Left lobe of liver (tissue), 2 donors: ENCODE results near the gene CCKAR. TPM values are rescaled to one million over a fixed set of nuclear protein-coding genes. Genes with fewer than 3 reads are reported as not detected.
"Not testable (repeated sequence)": the region's sequence is repeated elsewhere in the genome, so short reads cannot be mapped to it uniquely, and the experiment has no call there.

Experiments used
- ATAC-seq: fragments of 200-7000 bp; cut with Tn5 transposase; one replicate; pipeline ENCODE4 v1.9.1; 2020; ENCODE audit warnings: mild to moderate bottlenecking, moderate library complexity
- DNase-seq: peaks from one replicate; pipeline ENCODE4 v3.0.0-alpha.2; 2020; ENCODE audit warnings: low spot score
- total RNA-seq: library from RNA; stranded (reverse); gene quantifications from one replicate; pipeline ENCODE4 v1.2.1, GENCODE V29; 2021
- donor health status: DM: no; HTN: no; CAD: no; lungs with moderate emphysema.
- donor health status: DM: no; HTN: yes; CAD: no.

CCKAR gene, protein sequence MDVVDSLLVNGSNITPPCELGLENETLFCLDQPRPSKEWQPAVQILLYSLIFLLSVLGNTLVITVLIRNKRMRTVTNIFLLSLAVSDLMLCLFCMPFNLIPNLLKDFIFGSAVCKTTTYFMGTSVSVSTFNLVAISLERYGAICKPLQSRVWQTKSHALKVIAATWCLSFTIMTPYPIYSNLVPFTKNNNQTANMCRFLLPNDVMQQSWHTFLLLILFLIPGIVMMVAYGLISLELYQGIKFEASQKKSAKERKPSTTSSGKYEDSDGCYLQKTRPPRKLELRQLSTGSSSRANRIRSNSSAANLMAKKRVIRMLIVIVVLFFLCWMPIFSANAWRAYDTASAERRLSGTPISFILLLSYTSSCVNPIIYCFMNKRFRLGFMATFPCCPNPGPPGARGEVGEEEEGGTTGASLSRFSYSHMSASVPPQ
- total RNA-seq = not detected

GRCh38 chr4:26490111-26490959, at the start of gene CCKAR:
CCKAR (minus strand) TSS chr4:26490484; CDS start chr4:26490267, 217 bp downstream.
- ATAC-seq = no peak
- no peak for DNase-seq

- ATAC-seq = no peak
These were observed 43.4 kb upstream of the CCKAR start for GRCh38 chr4:26533685-26534084.

DNA sequence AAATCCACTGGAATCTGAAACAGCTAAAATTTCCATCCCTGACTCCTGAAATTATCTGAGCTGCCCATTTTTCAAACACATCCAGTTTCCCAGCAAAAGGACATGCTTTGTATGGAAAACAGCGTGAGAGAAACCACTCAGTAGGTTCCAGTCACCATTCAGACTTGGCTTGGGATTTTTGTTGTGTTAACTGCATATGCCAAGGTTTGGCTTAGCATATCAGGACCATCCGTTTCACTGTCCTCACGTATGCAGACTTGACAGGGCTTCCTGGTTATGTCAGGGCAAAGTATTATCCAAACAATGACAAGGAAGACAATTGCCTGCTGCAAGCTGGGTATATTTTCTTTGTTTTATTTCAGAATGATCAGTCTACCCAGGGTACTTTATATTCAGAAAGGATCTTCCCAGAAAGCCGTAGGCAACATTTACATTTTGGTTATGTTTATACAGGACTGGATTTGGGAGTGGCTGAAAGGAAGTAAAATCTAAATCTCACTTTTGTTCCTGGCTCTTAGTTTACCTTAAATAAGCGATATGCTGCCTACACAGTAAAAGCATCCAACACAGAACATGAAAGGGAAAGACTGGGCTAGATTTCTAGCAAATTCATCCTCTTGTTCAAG, 41.3 kb upstream of the CCKAR start:
- DNase-seq = no peak
- ATAC-seq = no peak

More at GRCh38 chr4:26533685-26534084, 43.4 kb upstream of the CCKAR start:
- no peak for DNase-seq

DNA sequence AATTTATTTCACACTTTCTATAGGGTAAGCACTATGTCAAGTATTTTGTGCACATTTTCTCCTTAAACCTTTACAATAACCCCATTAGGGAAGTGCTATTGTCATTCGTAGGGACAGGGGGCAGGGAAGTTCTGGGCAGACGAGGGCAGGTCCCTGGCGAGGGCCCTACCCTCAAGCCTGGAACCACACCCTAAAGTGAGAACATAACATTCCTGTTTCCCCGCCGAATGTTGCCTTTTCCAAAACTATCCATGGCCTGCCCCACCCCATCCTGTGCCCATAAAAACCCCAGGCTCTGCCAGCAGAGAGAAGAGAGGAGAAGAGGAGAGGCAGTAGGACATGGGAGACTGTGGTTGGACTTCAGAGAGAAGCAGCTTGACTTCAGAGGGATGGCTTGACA, 39.8 kb upstream of the CCKAR start:
- no peak for ATAC-seq
- no peak for DNase-seq

DNA sequence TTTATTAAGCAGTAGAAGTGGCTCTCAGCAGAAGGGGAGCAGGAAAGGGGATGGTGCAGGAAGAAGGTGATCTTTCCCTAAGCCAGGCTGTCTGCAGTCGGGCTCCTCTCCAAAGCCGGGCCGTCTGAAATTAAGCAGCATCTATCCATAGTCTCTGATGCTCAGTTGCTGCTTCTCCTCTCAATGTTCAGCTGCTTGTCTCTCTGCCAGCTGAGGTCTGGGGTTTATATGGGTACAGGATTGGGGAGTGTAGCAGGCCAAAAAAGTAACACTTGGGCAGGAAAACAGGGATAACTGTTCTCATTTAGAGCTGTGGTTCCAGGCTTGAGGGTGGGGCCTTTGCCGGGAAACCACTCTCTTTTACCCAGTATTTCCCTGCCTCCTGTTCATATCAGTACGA, 39.2 kb upstream of the CCKAR start:
- DNase-seq (no peak), ATAC-seq (no peak)

- ATAC-seq (no peak), DNase-seq (no peak)
These were observed 35.5 kb upstream of the CCKAR start for GRCh38 chr4:26525771-26526150.

DNA sequence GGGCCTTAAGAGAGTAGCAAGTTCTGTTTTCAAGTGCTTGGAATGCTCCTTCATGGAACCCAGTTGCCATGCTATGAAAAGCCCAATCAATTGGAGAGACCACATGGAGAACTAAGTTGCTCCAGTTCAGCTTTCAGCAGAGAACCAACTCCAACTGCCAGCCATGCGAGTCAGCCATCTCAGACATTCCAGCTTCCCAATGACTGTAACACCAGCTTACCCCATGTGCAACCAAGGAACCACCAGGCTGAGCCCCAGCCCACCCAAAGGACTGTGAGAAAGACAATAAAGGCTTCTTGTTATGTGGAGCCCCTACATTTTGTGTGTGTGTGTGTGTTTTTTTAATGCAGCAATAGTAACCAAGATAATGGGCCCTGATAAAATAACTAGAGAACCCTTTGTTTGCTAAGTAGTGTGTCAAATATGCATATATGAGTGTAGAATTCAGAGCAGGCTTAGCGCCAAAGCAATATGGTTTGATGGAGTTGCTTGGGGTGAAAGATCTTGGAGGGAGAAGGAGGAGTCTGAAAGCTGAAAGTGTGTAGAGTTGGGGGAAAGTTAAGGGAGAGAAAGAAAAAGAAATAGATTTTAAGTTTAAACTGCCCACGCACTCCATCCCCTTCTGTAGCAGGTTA, 35.0 kb upstream of the CCKAR start:
- ATAC-seq = no peak
- no peak for DNase-seq

DNA sequence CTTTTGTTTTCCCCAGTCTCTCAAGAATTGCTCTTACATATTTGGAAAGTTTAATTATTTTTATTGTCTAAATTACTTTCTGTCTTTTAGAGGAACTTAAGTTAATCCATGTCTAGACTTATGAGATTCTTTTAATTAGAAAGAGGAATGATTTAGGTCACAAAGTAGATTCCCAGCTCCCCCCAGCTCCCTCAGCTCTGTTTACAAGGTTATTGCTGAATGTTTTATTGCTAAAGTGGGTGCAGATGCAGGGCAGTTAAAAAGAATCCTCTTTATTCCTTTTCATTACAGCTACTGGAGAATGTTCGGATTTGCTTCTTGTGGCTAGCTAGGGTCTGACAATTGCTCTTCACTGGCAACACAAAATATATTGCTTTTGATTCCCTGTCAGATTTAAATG, 33.7 kb upstream of the CCKAR start:
- no peak for DNase-seq
- ATAC-seq = no peak

GRCh38 chr4:26522478-26522877, 32.2 kb upstream of the CCKAR start:
- ATAC-seq = no peak
- no peak for DNase-seq

DNA sequence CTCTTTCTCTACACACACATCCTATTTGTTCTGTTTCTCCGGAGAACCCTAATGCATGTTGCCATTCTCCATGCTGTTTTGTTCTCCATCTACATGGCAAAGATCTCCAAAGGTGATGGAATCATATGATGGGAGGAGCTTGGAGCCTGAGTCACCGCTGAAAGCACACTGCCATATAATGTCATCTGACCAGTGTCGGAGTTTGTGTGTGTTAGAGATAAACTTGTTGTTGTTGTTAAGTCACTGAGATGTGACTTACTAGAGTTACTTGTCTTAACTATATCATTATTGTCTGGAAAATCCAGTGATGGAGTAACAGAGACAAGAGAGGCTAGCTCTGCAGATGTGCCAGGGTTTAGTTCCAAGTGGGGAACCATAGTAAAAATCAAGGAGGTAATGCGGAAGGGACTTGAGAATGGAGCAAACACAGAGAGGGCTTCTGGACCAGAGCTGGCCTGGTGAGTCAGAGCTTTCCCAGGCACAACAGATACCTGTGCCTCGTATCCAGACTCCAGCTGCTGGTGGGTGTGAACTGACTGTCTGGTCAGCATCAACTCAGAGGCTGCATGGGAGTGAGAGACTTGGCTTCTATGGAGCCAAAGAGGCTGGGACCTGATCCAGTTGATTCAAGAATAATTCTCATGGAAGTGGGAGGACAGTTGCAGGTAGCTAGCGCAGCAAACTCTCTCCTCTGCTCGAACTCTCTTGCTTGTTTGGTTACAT, 30.6 kb upstream of the CCKAR start:
- no peak for DNase-seq
- ATAC-seq = no peak

GRCh38 chr4:26515936-26516335, 25.7 kb upstream of the CCKAR start:
- ATAC-seq (no peak), DNase-seq (no peak)

DNA sequence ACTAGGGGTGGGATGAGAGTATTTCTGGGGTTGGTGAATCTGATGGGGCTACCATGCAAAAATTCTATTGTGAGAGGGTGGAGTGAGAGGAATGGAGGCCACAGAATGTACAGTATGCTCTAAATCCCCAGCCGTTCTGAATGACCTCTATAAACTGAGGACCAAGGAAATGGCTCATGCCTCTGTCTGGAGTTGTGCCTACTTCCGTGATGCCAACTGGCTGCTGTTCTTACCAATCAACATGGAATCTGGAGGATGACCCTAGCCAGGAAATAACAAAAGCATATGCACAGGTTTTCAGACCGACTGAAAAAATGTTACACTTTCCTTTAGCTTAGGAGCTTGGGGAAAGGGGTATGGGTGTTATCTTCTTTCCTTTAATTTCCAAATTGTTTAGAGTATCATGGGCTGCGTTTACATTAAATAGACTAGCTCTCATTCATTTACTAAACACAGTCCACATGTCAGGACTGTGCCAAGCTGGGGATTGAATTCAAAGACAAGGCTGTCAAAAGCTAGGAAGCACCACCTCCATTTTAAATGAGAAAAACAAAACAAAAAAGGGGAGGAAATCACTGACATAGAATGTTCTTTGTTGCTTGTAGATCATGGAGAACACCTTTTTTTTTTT, 20.2 kb upstream of the CCKAR start:
- DNase-seq = no peak
- no peak for ATAC-seq

GRCh38 chr4:26509681-26510333, 19.5 kb upstream of the CCKAR start:
- ATAC-seq (no peak), DNase-seq (no peak)

DNA sequence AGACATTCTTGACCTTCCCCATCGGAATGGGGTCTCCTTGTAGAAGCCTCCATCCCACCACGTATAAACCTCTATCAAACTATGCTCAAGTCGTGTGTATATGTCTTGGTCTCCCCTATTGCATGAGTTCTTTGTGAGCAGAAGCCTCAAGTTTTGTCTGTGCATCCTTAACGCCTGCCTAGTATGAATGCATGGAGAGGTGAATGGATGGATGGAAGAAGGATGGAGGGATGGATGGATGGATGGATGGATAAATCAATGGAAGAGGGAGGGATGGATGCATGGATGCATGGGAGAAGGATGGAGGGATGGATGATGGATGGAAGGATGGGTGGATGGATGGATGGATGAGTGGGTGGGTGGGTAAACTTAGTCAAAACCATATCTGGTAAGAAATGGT, 17.0 kb upstream of the CCKAR start:
- DNase-seq (no peak), ATAC-seq (no peak)

- DNase-seq (no peak), ATAC-seq (no peak)
These were observed 13.6 kb upstream of the CCKAR start for GRCh38 chr4:26503844-26504243.

DNA sequence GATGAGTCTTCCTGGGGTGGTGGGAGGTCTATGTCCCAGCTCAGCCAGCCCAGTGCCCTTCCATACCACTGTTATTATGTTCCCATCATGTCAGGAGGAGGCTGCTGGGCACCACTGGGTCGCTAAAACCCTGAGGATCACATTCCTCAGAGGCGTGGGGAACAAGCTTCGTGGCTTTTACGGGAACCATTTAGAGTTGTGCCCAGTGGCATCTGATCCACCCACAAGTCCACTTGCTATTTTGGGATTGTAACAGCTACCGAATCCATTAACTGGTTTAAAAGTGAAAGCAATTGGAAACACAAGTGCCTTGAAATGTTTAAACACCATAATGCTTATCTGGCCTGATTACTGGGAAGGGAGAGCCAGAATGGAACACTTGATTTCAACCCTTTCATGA, 13.1 kb upstream of the CCKAR start:
- ATAC-seq (no peak), DNase-seq (no peak)

- ATAC-seq, DNase-seq: not testable (repeated sequence)
These were observed 10.3 kb upstream of the CCKAR start for GRCh38 chr4:26500565-26500999.

DNA sequence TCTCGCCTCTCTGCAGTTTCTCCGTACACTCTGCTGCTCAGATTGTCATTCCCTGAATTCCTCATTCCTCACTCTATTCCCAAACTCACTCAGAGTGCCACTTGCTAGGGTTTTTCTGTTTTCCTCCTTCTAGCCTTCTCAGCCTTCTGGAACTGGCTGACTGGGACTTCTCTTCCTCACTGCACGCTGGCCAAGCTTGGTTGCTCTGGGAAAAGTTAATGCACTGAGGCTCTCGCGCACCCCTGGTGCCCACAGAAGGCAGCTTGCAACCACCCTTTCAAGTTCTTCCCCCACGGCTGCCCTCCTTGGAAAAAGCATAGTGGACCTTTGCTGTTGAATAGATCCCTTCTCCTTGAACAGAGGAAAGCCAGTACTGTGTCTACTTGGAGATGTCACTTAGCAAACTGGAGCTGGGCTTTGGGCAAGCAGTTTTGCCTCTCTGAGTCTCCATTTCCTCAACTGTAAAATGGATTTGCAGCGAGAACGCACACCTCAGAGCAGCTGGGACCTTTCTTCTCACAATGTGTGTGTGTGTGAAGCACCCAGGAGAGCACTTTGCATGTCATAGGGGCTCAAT, 6.0 kb upstream of the CCKAR start:
- no peak for DNase-seq
- no peak for ATAC-seq

- no peak for ATAC-seq
- DNase-seq = no peak
These were observed 3.2 kb upstream of the CCKAR start for GRCh38 chr4:26493461-26493860.
